IMR-90 (cell line): Measurements from ENCODE around the gene KLHL12. TPM values are rescaled to one million over a fixed set of nuclear protein-coding genes. Genes with fewer than 3 reads are reported as not detected.

Experiments
- ATAC-seq: fragments of 200-7000 bp; cut with Tn5 transposase; 2 replicates; pipeline ENCODE4 v1.9.1; 2020; ENCODE audit warnings: low read depth, mild to moderate bottlenecking, moderate library complexity
- BruUV-seq: library from RNA; stranded (reverse); fragments of 400-500 nt; replicated peaks from 2 replicates; lab custom pipeline; 2021; lab: Mats Ljungman, UMichigan
- CTCF ChIA-PET: fragments of 300-600 bp; formaldehyde crosslinking; extraction: SDS; loops from one replicate; lab custom pipeline; 2021; ENCODE audit warnings: antibody characterized with exemption; lab: Yijun Ruan, JAX
- POLR2A ChIA-PET: fragments of 300-600 bp; sonication (Branson Sonifier 250); formaldehyde crosslinking; loops from one replicate; lab custom pipeline; 2022; ENCODE audit warnings: antibody characterized with exemption; ENCODE audit not compliant: unreplicated experiment; lab: Charles Lee
- DNase-seq: peaks from one replicate; pipeline ENCODE4 v3.0.0; 2013
- H2AFZ ChIP-seq: replicated peaks from 2 replicates; pipeline ENCODE3; 2013; ENCODE audit warnings: low read length, mild to moderate bottlenecking; ENCODE audit not compliant: poor library complexity
- H2AK5ac ChIP-seq: 2 replicates; pipeline ENCODE4 v1.6.1; 2013; ENCODE audit warnings: low read depth, low read length, inconsistent platforms
- H2AK9ac ChIP-seq: replicated peaks from 2 replicates; pipeline ENCODE3; 2013; ENCODE audit warnings: mild to moderate bottlenecking, low read depth, low read length, moderate library complexity; ENCODE audit not compliant: poor library complexity
- H2BK120ac ChIP-seq: 2 replicates; pipeline ENCODE4 v1.6.1; 2013; ENCODE audit warnings: low read depth, low read length, inconsistent platforms
- H2BK15ac ChIP-seq: 3 replicates; pipeline ENCODE4 v1.6.1; 2013; ENCODE audit warnings: low read depth, low read length, inconsistent platforms
- H2BK20ac ChIP-seq: 2 replicates; pipeline ENCODE4 v1.6.1; 2013; ENCODE audit warnings: low read depth, mild to moderate bottlenecking, inconsistent platforms, low read length, moderate library complexity
- H2BK5ac ChIP-seq: 2 replicates; pipeline ENCODE4 v1.6.1; 2013; ENCODE audit warnings: mild to moderate bottlenecking, low read depth, low read length, inconsistent platforms; ENCODE audit not compliant: poor library complexity, severe bottlenecking
- H3K14ac ChIP-seq: replicated peaks from 2 replicates; pipeline ENCODE4 v1.6.1; 2013; ENCODE audit warnings: low read depth, low read length, inconsistent platforms
- H3K18ac ChIP-seq: 2 replicates; pipeline ENCODE4 v1.6.1; 2013; ENCODE audit warnings: low read depth, low read length, control low read depth
- H3K23ac ChIP-seq: 2 replicates; pipeline ENCODE4 v1.6.1; 2013; ENCODE audit warnings: low read depth, low read length, inconsistent platforms
- H3K27ac ChIP-seq: 2 replicates; pipeline ENCODE4 v1.5.1; 2013; ENCODE audit warnings: mild to moderate bottlenecking, control low read depth, low read length; ENCODE audit not compliant: insufficient read depth
- H3K27me3 ChIP-seq: 2 replicates; pipeline ENCODE4 v1.6.1; 2013; ENCODE audit warnings: low read length; ENCODE audit not compliant: control insufficient read depth, insufficient read depth
- H3K36me3 ChIP-seq: 2 replicates; pipeline ENCODE4 v1.6.1; 2013; ENCODE audit warnings: low read length, mixed read lengths; ENCODE audit not compliant: control insufficient read depth, insufficient read depth
- H3K4ac ChIP-seq: 2 replicates; pipeline ENCODE4 v1.6.1; 2013; ENCODE audit warnings: low read depth, low read length, inconsistent platforms
- H3K4me1 ChIP-seq: 2 replicates; pipeline ENCODE4 v1.6.1; 2013; ENCODE audit warnings: low read length, mixed read lengths; ENCODE audit not compliant: control insufficient read depth, insufficient read depth
- H3K4me2 ChIP-seq: 2 replicates; pipeline ENCODE4 v1.6.1; 2013; ENCODE audit warnings: low read depth, mild to moderate bottlenecking, control low read depth, low read length, moderate library complexity
- H3K4me3 ChIP-seq: 2 replicates; pipeline ENCODE4 v1.5.1; 2013; ENCODE audit warnings: low read depth, mild to moderate bottlenecking, control low read depth, low read length, moderate library complexity; ENCODE audit not compliant: insufficient read depth
- H3K56ac ChIP-seq: 2 replicates; pipeline ENCODE4 v1.6.1; 2013; ENCODE audit warnings: low read length, inconsistent platforms; ENCODE audit not compliant: insufficient read depth; ENCODE audit errors: extremely low read depth
- H3K79me1 ChIP-seq, 2 experiments: 2 replicates each; pipeline ENCODE4 v1.6.1; 2013; ENCODE audit warnings: low read length in 2 of 2, inconsistent platforms in 1 of 2, low read depth in 1 of 2
- H3K9ac ChIP-seq: 2 replicates; pipeline ENCODE4 v1.6.1; 2013; ENCODE audit warnings: low read depth, low read length, control low read depth
- H3K9me1 ChIP-seq: 2 replicates; pipeline ENCODE4 v1.6.1; 2013; ENCODE audit warnings: low read length, inconsistent platforms; ENCODE audit not compliant: insufficient read depth
- H3K9me3 ChIP-seq: 2 replicates; pipeline ENCODE4 v1.6.1; 2013; ENCODE audit warnings: low read length; ENCODE audit not compliant: control insufficient read depth, insufficient read depth
- H4K20me1 ChIP-seq: 2 replicates; pipeline ENCODE4 v1.6.1; 2013; ENCODE audit warnings: low read length, inconsistent platforms; ENCODE audit not compliant: insufficient read depth
- H4K5ac ChIP-seq: 2 replicates; pipeline ENCODE4 v1.6.1; 2013; ENCODE audit warnings: mild to moderate bottlenecking, low read depth, low read length, control low read depth
- H4K8ac ChIP-seq, 2 experiments: 2 replicates each; pipeline ENCODE4 v1.6.1; 2013; ENCODE audit warnings: low read depth in 2 of 2, low read length in 2 of 2, control low read depth in 1 of 2, inconsistent platforms in 1 of 2
- H4K91ac ChIP-seq: 2 replicates; pipeline ENCODE4 v1.6.1; 2013; ENCODE audit warnings: low read depth, low read length, inconsistent platforms; ENCODE audit not compliant: insufficient read depth
- BHLHE40 ChIP-seq: fragments of 150-350 bp; IDR thresholded peaks from 2 replicates; pipeline ENCODE4 v1.6.1; 2016; ENCODE audit warnings: mild to moderate bottlenecking, low read depth, low read length
- CEBPB ChIP-seq: IDR thresholded peaks from 2 replicates; pipeline ENCODE4 v1.6.1; 2012; ENCODE audit warnings: low read depth, low read length, improper control_type of control experiment
- CHD1 ChIP-seq: IDR thresholded peaks from 2 replicates; pipeline ENCODE4 v1.6.1; 2012; ENCODE audit warnings: low read depth, low read length, improper control_type of control experiment
- CTCF ChIP-seq: conservative IDR thresholded peaks from 2 replicates; pipeline ENCODE4 v1.5.1; 2012; ENCODE audit warnings: mild to moderate bottlenecking, low read depth, low read length, improper control_type of control experiment
- FOS ChIP-seq: fragments of 150-350 bp; IDR thresholded peaks from 2 replicates; pipeline ENCODE4 v1.6.1; 2016; ENCODE audit warnings: low read depth, low read length
- MAZ ChIP-seq: IDR thresholded peaks from 2 replicates; pipeline ENCODE4 v1.6.1; 2012; ENCODE audit warnings: low read depth, mild to moderate bottlenecking, low read length, improper control_type of control experiment, moderate library complexity, borderline replicate concordance
- MXI1 ChIP-seq: IDR thresholded peaks from 2 replicates; pipeline ENCODE4 v1.6.1; 2012; ENCODE audit warnings: low read depth, mild to moderate bottlenecking, low read length, moderate library complexity, borderline replicate concordance
- NFE2L2 ChIP-seq: fragments of 150-350 bp; IDR thresholded peaks from 2 replicates; pipeline ENCODE4 v1.6.1; 2016; ENCODE audit warnings: low read depth, mild to moderate bottlenecking, low read length
- POLR2A ChIP-seq: IDR thresholded peaks from 2 replicates; pipeline ENCODE4 v1.6.1; 2012; ENCODE audit warnings: mild to moderate bottlenecking, low read depth, low read length
- RAD21 ChIP-seq: IDR thresholded peaks from 2 replicates; pipeline ENCODE4 v1.6.1; 2012; ENCODE audit warnings: low read length, improper control_type of control experiment
- RCOR1 ChIP-seq: IDR thresholded peaks from 2 replicates; pipeline ENCODE4 v1.6.1; 2012; ENCODE audit warnings: mild to moderate bottlenecking, low read length, improper control_type of control experiment; ENCODE audit not compliant: insufficient replicate concordance
- RFX5 ChIP-seq: IDR thresholded peaks from 2 replicates; pipeline ENCODE4 v1.8.0; 2012; ENCODE audit warnings: low read depth, mild to moderate bottlenecking, low read length, moderate library complexity
- SMC3 ChIP-seq: fragments of 150-350 bp; IDR thresholded peaks from 2 replicates; pipeline ENCODE4 v1.6.1; 2016; ENCODE audit warnings: low read depth, mild to moderate bottlenecking, antibody characterized with exemption, low read length, moderate library complexity
- WGBS, 2 experiments: methylation state at CpG; one replicate each; pipeline versions ENCODE4 v1.1.5 to v1.1.7; 2013; ENCODE audit warnings: missing lambda C conversion rate in 2 of 2; ENCODE audit not compliant: insufficient read length in 1 of 2; ENCODE audit errors: extremely low coverage in 2 of 2; 5-methylcytosine and 5-hydroxymethylcytosine counted together
- dilution Hi-C: fragments of 300-500 bp; cut with HindIII; formaldehyde crosslinking; loops from one replicate; pipeline ENCODE4 v1.14.3; 2018; ENCODE audit warnings: low sequenced_read_pairs; ENCODE audit not compliant: unreplicated experiment
- in situ Hi-C: fragments of 300-500 bp; cut with MboI; formaldehyde crosslinking; loops from 3 replicates; pipeline ENCODE4 v1.14.3; 2019; ENCODE audit warnings: low sequenced_read_pairs, inconsistent platforms, mixed read lengths
- intact Hi-C: fragments of 100-400 bp; cut with micrococcal nuclease; formaldehyde crosslinking; loops from 2 replicates; pipeline ENCODE4 v1.10.0; 2022
- polyA plus RNA-seq, 3 experiments: library from polyadenylated mRNA; depleted of rRNA; stranded (reverse); fragments of >200 nt; gene quantifications; 2 replicates each; pipeline ENCODE4 v1.2.3, GENCODE V29; 2012; ENCODE audit warnings: low replicate concordance in 1 of 3
- total RNA-seq: library from RNA; depleted of rRNA; stranded (reverse); fragments of >200 nt; gene quantifications from 2 replicates; pipeline ENCODE4 v1.2.3, GENCODE V29; 2012
- TF ChIP-seq, protein P1 (sequence below): fragments of 150-350 bp; IDR thresholded peaks from 2 replicates; pipeline ENCODE4 v1.6.1; 2016; ENCODE audit warnings: low read depth, mild to moderate bottlenecking, low read length, moderate library complexity, borderline replicate concordance

KLHL12 gene
- total and polyA plus RNA-seq, 2 of the 4 experiments (the other 2 are of a cell fraction) = 17.2 to 38.4 TPM

GRCh38 chr1:202854787-202855186 is 72.2 kb downstream of the KLHL12 start:
- Histone ChIP-seq H3K4me1 (no peaks in the 10 kb centered on the region), H3K4me2 (no peak overlapping the region), H4K20me1 (no peaks in the 10 kb centered on the region), H3K9ac (no peak overlapping the region), H3K27me3 (no peaks in the 10 kb centered on the region), H3K27ac (no peak overlapping the region), H2BK120ac (no peak overlapping the region), H2BK20ac (no peak overlapping the region), H3K9me3 (no peaks in the 10 kb centered on the region), H3K79me1 (no peaks in the 10 kb centered on the region), H3K36me3 (no peaks in the 10 kb centered on the region), H2BK5ac (no peak overlapping the region), H2AK5ac (no peak overlapping the region), H4K5ac (no peak overlapping the region), H3K23ac (no peak overlapping the region), H3K14ac (no peak overlapping the region), H4K91ac (no peak overlapping the region), H3K4me3 (no peak overlapping the region), H4K8ac (no peak overlapping the region), H2AK9ac (no peak overlapping the region), H3K18ac (no peak overlapping the region), H3K4ac (no peak overlapping the region), H3K9me1 (0 out of 2 replicates have a peak, but pooled peaks cover 4% of the 10 kb centered on the region), H2BK15ac (no peak overlapping the region), H3K56ac (no peak overlapping the region), H2AFZ (no peak overlapping the region)
- no TSS peak for BruUV-seq
- in situ Hi-C loops = no loop called here
- dilution Hi-C loops = no loop called here
- intact Hi-C loops = loop anchor here (5.0 kb wide), 1 partner anchor 102 kb away; no protein-coding TSS in a partner anchor
- ChIA-PET POLR2A (no interaction called here), CTCF (interaction anchor here (0.6 kb wide), 1 partner anchor 46 kb away, joined by 3 read pairs; no protein-coding TSS in a partner anchor)
- TF ChIP-seq CEBPB (no peak), CTCF (no peak), POLR2A (no peak), NFE2L2 (no peak), RFX5 (no peak), SMC3 (no peak), FOS (no peak), RAD21 (no peak), MAZ (no peak), RCOR1 (no peak), MXI1 (no peak), BHLHE40 (no peak), CHD1 (no peak)
- TF ChIP-seq, protein P1, sequence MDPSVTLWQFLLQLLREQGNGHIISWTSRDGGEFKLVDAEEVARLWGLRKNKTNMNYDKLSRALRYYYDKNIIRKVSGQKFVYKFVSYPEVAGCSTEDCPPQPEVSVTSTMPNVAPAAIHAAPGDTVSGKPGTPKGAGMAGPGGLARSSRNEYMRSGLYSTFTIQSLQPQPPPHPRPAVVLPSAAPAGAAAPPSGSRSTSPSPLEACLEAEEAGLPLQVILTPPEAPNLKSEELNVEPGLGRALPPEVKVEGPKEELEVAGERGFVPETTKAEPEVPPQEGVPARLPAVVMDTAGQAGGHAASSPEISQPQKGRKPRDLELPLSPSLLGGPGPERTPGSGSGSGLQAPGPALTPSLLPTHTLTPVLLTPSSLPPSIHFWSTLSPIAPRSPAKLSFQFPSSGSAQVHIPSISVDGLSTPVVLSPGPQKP = no peak
- ATAC-seq (no peak), DNase-seq (no peak)
- WGBS, 2 experiments = 97% methylated on average over 5 of the region's 8 CpGs; no CpG with 5 or more reads in 1 of the 2 experiments
